HEK293 (cell line): ENCODE measurements around the gene HSD17B8.

ENCODE experiments used
- BCL11A ChIP-seq: fragments of 450-650 bp; formaldehyde crosslinking; IDR thresholded peaks from 2 replicates; pipeline ENCODE4 v1.5.1; 2016; ENCODE audit warnings: low read depth, missing biosample characterization, missing genetic modification characterization
- EGR2 ChIP-seq: fragments of 450-650 bp; formaldehyde crosslinking; IDR thresholded peaks from 2 replicates; pipeline ENCODE4 v1.5.1; 2016; ENCODE audit warnings: low read depth, missing biosample characterization, missing genetic modification characterization
- IKZF3 ChIP-seq: fragments of 450-650 bp; IDR thresholded peaks from 2 replicates; pipeline ENCODE4 v1.5.0; 2018; ENCODE audit warnings: missing biosample characterization, mild to moderate bottlenecking, missing genetic modification characterization, moderate library complexity
- ZBTB21 ChIP-seq: fragments of 450-650 bp; formaldehyde crosslinking; IDR thresholded peaks from 2 replicates; pipeline ENCODE4 v1.5.1; 2017; ENCODE audit warnings: missing biosample characterization, missing genetic modification characterization
- ZEB2 ChIP-seq: fragments of 450-650 bp; formaldehyde crosslinking; IDR thresholded peaks from 2 replicates; pipeline ENCODE4 v1.5.1; 2016; ENCODE audit warnings: missing biosample characterization, missing genetic modification characterization
- ZFHX2 ChIP-seq: fragments of 450-650 bp; formaldehyde crosslinking; conservative IDR thresholded peaks from 2 replicates; pipeline ENCODE4 v1.5.1; 2016; ENCODE audit warnings: missing biosample characterization, missing genetic modification characterization
- ZNF112 ChIP-seq: fragments of 450-650 bp; formaldehyde crosslinking; IDR thresholded peaks from 2 replicates; pipeline ENCODE4 v1.5.0; 2017; ENCODE audit warnings: missing biosample characterization, missing genetic modification characterization
- ZNF133 ChIP-seq: fragments of 450-650 bp; formaldehyde crosslinking; IDR thresholded peaks from 2 replicates; pipeline ENCODE4 v1.5.1; 2016; ENCODE audit warnings: missing biosample characterization, missing genetic modification characterization
- ZNF157 ChIP-seq: fragments of 450-650 bp; formaldehyde crosslinking; IDR thresholded peaks from 2 replicates; pipeline ENCODE4 v1.5.1; 2016; ENCODE audit warnings: missing biosample characterization, missing genetic modification characterization
- ZNF660 ChIP-seq: fragments of 450-650 bp; IDR thresholded peaks from 2 replicates; pipeline ENCODE4 v1.5.1; 2018; ENCODE audit warnings: missing biosample characterization, mild to moderate bottlenecking, missing genetic modification characterization
- ZNF664 ChIP-seq: fragments of 450-650 bp; formaldehyde crosslinking; IDR thresholded peaks from 2 replicates; pipeline ENCODE4 v1.5.1; 2016; ENCODE audit warnings: missing biosample characterization, missing genetic modification characterization
- ZNF677 ChIP-seq: fragments of 450-650 bp; IDR thresholded peaks from 2 replicates; pipeline ENCODE4 v1.5.0; 2018; ENCODE audit warnings: missing biosample characterization, mild to moderate bottlenecking, missing genetic modification characterization, moderate library complexity
- ZNF701 ChIP-seq: fragments of 450-650 bp; formaldehyde crosslinking; IDR thresholded peaks from 2 replicates; pipeline ENCODE4 v1.5.1; 2016; ENCODE audit warnings: missing biosample characterization, missing genetic modification characterization
- TF ChIP-seq, protein P1 (sequence below): fragments of 450-650 bp; formaldehyde crosslinking; conservative IDR thresholded peaks from 2 replicates; pipeline ENCODE4 v1.5.1; 2016; ENCODE audit warnings: low read depth, missing biosample characterization, missing genetic modification characterization
- TF ChIP-seq, protein P2 (sequence below): fragments of 450-650 bp; formaldehyde crosslinking; IDR thresholded peaks from 2 replicates; pipeline ENCODE4 v1.5.1; 2016; ENCODE audit warnings: missing biosample characterization, missing genetic modification characterization, borderline replicate concordance
- TF ChIP-seq, protein P3 (sequence below): fragments of 450-650 bp; formaldehyde crosslinking; IDR thresholded peaks from 2 replicates; pipeline ENCODE4 v1.5.1; 2017; ENCODE audit warnings: missing biosample characterization, missing genetic modification characterization
- TF ChIP-seq, protein P4 (sequence below): fragments of 450-650 bp; formaldehyde crosslinking; IDR thresholded peaks from 2 replicates; pipeline ENCODE4 v1.5.1; 2016; ENCODE audit warnings: missing biosample characterization, missing genetic modification characterization
- TF ChIP-seq, protein P5 (sequence below): fragments of 450-650 bp; formaldehyde crosslinking; IDR thresholded peaks from 2 replicates; pipeline ENCODE4 v1.5.1; 2016; ENCODE audit warnings: missing biosample characterization, missing genetic modification characterization
- TF ChIP-seq, protein P6 (sequence below): fragments of 450-650 bp; formaldehyde crosslinking; IDR thresholded peaks from 2 replicates; pipeline ENCODE4; 2016; ENCODE audit warnings: missing biosample characterization, missing genetic modification characterization
- TF ChIP-seq, protein P7 (sequence below): fragments of 450-650 bp; formaldehyde crosslinking; IDR thresholded peaks from 2 replicates; pipeline ENCODE4 v1.5.1; 2016; ENCODE audit warnings: missing biosample characterization, missing genetic modification characterization

Gene HSD17B8

DNA sequence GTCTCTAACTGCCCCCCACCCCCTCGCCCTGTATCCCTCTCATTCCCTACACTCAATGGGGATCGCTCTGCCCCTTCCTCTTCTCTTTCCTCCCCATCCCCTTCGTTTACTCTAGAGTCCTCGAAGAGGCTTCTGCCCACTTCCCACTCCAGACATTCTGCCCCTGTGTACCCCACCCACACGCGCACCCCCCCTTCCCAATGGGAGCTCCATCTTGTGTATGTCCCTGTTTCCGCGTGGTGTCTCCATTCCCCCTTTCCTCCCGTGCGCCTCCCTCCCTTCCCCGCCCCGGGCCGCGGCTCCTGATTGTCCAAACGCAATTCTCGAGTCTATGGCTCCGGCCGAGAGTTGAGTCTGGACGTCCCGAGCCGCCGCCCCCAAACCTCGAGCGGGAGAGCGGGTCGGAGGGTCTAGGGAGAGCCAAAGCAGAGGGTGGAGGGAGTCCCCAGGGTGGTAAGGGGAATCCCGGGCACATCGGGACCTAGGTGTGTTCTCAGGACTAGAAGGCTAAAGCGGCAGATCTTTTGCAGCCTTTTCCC lies 3.2 kb downstream of the HSD17B8 start (continued):
- TF ChIP-seq, protein P1, sequence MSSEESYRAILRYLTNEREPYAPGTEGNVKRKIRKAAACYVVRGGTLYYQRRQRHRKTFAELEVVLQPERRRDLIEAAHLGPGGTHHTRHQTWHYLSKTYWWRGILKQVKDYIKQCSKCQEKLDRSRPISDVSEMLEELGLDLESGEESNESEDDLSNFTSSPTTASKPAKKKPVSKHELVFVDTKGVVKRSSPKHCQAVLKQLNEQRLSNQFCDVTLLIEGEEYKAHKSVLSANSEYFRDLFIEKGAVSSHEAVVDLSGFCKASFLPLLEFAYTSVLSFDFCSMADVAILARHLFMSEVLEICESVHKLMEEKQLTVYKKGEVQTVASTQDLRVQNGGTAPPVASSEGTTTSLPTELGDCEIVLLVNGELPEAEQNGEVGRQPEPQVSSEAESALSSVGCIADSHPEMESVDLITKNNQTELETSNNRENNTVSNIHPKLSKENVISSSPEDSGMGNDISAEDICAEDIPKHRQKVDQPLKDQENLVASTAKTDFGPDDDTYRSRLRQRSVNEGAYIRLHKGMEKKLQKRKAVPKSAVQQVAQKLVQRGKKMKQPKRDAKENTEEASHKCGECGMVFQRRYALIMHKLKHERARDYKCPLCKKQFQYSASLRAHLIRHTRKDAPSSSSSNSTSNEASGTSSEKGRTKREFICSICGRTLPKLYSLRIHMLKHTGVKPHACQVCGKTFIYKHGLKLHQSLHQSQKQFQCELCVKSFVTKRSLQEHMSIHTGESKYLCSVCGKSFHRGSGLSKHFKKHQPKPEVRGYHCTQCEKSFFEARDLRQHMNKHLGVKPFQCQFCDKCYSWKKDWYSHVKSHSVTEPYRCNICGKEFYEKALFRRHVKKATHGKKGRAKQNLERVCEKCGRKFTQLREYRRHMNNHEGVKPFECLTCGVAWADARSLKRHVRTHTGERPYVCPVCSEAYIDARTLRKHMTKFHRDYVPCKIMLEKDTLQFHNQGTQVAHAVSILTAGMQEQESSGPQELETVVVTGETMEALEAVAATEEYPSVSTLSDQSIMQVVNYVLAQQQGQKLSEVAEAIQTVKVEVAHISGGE, result peak; percentile 70
- no peak for TF ChIP-seq ZEB2 (tag by site-specific recombination)
- no peak for TF ChIP-seq ZNF677
- 0 out of 2 replicates have a peak, but pooled peaks have one; percentile 25 for TF ChIP-seq ZNF701 (tag by site-specific recombination)
- TF ChIP-seq EGR2, result peak; percentile 44; the same call in 1 of the 2 replicates
- TF ChIP-seq, protein P2, sequence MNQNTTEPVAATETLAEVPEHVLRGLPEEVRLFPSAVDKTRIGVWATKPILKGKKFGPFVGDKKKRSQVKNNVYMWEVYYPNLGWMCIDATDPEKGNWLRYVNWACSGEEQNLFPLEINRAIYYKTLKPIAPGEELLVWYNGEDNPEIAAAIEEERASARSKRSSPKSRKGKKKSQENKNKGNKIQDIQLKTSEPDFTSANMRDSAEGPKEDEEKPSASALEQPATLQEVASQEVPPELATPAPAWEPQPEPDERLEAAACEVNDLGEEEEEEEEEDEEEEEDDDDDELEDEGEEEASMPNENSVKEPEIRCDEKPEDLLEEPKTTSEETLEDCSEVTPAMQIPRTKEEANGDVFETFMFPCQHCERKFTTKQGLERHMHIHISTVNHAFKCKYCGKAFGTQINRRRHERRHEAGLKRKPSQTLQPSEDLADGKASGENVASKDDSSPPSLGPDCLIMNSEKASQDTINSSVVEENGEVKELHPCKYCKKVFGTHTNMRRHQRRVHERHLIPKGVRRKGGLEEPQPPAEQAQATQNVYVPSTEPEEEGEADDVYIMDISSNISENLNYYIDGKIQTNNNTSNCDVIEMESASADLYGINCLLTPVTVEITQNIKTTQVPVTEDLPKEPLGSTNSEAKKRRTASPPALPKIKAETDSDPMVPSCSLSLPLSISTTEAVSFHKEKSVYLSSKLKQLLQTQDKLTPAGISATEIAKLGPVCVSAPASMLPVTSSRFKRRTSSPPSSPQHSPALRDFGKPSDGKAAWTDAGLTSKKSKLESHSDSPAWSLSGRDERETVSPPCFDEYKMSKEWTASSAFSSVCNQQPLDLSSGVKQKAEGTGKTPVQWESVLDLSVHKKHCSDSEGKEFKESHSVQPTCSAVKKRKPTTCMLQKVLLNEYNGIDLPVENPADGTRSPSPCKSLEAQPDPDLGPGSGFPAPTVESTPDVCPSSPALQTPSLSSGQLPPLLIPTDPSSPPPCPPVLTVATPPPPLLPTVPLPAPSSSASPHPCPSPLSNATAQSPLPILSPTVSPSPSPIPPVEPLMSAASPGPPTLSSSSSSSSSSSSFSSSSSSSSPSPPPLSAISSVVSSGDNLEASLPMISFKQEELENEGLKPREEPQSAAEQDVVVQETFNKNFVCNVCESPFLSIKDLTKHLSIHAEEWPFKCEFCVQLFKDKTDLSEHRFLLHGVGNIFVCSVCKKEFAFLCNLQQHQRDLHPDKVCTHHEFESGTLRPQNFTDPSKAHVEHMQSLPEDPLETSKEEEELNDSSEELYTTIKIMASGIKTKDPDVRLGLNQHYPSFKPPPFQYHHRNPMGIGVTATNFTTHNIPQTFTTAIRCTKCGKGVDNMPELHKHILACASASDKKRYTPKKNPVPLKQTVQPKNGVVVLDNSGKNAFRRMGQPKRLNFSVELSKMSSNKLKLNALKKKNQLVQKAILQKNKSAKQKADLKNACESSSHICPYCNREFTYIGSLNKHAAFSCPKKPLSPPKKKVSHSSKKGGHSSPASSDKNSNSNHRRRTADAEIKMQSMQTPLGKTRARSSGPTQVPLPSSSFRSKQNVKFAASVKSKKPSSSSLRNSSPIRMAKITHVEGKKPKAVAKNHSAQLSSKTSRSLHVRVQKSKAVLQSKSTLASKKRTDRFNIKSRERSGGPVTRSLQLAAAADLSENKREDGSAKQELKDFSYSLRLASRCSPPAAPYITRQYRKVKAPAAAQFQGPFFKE (tag by site-specific recombination), result no peak
- TF ChIP-seq, protein P3, sequence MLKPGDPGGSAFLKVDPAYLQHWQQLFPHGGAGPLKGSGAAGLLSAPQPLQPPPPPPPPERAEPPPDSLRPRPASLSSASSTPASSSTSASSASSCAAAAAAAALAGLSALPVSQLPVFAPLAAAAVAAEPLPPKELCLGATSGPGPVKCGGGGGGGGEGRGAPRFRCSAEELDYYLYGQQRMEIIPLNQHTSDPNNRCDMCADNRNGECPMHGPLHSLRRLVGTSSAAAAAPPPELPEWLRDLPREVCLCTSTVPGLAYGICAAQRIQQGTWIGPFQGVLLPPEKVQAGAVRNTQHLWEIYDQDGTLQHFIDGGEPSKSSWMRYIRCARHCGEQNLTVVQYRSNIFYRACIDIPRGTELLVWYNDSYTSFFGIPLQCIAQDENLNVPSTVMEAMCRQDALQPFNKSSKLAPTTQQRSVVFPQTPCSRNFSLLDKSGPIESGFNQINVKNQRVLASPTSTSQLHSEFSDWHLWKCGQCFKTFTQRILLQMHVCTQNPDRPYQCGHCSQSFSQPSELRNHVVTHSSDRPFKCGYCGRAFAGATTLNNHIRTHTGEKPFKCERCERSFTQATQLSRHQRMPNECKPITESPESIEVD (tag by site-specific recombination), result no peak
- TF ChIP-seq, protein P4, sequence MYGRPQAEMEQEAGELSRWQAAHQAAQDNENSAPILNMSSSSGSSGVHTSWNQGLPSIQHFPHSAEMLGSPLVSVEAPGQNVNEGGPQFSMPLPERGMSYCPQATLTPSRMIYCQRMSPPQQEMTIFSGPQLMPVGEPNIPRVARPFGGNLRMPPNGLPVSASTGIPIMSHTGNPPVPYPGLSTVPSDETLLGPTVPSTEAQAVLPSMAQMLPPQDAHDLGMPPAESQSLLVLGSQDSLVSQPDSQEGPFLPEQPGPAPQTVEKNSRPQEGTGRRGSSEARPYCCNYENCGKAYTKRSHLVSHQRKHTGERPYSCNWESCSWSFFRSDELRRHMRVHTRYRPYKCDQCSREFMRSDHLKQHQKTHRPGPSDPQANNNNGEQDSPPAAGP (tag by site-specific recombination), result no peak
- no peak for TF ChIP-seq ZBTB21
- no peak for TF ChIP-seq BCL11A (tag by site-specific recombination)
- TF ChIP-seq IKZF3 (tag by site-specific recombination), result no peak
- no peak for TF ChIP-seq ZNF112 (tag by site-specific recombination)
- TF ChIP-seq ZNF664 (tag by site-specific recombination), result no peak
- TF ChIP-seq ZNF660 (tag by site-specific recombination), result no peak
- TF ChIP-seq, protein P5, sequence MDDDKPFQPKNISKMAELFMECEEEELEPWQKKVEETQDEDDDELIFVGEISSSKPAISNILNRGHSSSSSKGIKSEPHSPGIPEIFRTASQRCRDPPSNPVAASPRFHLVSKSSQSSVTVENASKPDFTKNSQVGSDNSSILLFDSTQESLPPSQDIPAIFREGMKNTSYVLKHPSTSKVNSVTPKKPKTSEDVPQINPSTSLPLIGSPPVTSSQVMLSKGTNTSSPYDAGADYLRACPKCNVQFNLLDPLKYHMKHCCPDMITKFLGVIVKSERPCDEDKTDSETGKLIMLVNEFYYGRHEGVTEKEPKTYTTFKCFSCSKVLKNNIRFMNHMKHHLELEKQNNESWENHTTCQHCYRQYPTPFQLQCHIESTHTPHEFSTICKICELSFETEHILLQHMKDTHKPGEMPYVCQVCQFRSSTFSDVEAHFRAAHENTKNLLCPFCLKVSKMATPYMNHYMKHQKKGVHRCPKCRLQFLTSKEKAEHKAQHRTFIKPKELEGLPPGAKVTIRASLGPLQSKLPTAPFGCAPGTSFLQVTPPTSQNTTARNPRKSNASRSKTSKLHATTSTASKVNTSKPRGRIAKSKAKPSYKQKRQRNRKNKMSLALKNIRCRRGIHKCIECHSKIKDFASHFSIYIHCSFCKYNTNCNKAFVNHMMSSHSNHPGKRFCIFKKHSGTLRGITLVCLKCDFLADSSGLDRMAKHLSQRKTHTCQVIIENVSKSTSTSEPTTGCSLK (tag by site-specific recombination), result no peak
- TF ChIP-seq ZNF133 (tag by site-specific recombination), result no peak
- peak; percentile 64; the same call in 1 of the 2 replicates for TF ChIP-seq ZFHX2
- TF ChIP-seq, protein P6, sequence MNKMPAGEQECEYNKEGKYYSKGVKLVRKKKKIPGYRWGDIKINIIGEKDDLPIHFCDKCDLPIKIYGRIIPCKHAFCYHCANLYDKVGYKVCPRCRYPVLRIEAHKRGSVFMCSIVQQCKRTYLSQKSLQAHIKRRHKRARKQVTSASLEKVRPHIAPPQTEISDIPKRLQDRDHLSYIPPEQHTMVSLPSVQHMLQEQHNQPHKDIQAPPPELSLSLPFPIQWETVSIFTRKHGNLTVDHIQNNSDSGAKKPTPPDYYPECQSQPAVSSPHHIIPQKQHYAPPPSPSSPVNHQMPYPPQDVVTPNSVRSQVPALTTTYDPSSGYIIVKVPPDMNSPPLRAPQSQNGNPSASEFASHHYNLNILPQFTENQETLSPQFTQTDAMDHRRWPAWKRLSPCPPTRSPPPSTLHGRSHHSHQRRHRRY, result no peak
- no peak for TF ChIP-seq ZNF157 (tag by site-specific recombination)
- TF ChIP-seq, protein P7, sequence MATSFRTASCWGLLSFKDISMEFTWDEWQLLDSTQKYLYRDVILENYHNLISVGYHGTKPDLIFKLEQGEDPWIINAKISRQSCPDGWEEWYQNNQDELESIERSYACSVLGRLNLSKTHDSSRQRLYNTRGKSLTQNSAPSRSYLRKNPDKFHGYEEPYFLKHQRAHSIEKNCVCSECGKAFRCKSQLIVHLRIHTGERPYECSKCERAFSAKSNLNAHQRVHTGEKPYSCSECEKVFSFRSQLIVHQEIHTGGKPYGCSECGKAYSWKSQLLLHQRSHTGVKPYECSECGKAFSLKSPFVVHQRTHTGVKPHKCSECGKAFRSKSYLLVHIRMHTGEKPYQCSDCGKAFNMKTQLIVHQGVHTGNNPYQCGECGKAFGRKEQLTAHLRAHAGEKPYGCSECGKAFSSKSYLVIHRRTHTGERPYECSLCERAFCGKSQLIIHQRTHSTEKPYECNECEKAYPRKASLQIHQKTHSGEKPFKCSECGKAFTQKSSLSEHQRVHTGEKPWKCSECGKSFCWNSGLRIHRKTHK (tag by site-specific recombination), result no peak
